Stimulated activated CD8-positive, alpha-beta memory T cell treated with anti-CD3 and anti-CD28 coated beads, Interleukin-4, amount 100 ng/mL, for 4 hours (primary cell): Measurements from ENCODE around the gene RPL10.
"Not testable (repeated sequence)": the region's sequence is repeated elsewhere in the genome, so short reads cannot be mapped to it uniquely, and the experiment has no call there.

Experiments
- DNase-seq, 2 donors: peaks; one replicate each; pipeline ENCODE4 v3.0.0-alpha.2; 2020; ENCODE audit warnings: low read depth in 2 of 2, low spot score in 1 of 2

Gene RPL10

DNA sequence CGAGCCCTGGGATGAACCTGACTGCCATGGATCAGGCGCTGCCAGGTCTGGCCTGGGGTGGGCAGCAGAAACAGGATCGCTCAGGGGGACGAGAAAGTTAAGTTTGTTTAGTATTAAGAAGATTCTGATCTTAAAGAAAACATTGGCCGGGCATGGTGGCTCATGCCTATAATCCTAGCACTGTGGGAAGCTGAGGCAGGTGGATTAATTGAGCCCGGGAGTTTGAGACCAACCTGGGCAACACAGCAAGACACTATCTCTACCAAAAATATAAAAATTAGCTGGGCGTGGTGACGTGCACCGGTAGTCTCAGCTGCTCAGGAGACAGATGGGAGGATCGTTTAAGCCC is 23.0 kb upstream of the RPL10 start:
- no peak for DNase-seq

DNA sequence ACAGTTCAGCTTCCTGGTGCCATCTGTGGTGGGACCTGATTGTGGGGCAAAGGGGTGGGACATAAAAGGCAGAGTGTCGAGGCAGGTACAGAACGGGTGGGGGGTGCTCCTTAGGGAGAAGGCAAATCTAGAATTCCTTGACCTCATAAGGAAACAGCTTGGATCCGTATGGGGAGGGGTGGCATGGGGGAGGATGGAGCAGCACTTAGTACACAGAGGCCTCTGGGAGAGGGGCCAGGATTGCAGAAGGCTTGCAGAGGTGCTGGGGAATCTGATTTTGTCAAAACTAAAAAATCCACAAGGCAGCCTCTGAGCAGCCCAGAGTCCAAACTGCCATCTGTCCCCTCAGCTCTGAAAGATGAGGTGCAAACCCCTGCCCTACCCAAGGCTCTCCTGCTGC is 21.4 kb upstream of the RPL10 start:
- DNase-seq, result no peak

DNA sequence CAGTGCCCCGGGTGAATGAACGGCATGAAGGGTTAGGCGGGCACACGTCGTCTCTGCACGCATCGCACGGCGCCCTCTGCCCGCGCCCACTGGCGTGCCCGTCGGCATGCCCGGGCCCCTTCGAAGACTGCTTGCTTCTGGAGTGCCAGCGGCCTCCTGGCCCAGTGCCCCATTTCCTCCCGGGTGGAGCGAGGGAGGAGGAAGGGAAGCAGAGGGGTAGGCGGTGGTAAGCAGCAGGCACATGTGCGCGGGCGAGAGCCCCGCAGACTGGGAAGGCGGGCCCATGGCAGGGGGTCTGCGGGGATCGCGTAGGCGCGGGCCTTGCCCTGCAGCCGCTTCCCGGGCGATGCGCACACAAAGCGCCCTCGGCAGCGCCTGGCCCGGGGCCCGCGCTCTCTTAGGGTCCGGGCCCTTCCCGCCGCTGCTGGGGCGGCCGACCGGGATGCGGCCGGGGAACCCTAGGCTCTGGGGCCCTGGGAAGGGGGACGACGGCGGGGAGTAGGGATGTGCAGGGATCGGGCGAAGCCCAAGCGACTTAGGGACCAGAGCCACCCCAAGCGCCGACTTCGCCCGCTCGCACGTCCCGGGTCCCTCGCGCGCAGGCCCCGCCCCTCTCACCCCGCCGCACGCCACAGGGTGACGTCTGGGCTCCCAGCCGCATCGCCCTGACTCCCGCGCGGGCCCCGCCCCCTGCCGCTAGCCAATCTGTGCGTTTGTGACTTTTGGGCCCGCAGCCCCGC is 19.9 kb upstream of the RPL10 start:
- DNase-seq, result no peak

DNA sequence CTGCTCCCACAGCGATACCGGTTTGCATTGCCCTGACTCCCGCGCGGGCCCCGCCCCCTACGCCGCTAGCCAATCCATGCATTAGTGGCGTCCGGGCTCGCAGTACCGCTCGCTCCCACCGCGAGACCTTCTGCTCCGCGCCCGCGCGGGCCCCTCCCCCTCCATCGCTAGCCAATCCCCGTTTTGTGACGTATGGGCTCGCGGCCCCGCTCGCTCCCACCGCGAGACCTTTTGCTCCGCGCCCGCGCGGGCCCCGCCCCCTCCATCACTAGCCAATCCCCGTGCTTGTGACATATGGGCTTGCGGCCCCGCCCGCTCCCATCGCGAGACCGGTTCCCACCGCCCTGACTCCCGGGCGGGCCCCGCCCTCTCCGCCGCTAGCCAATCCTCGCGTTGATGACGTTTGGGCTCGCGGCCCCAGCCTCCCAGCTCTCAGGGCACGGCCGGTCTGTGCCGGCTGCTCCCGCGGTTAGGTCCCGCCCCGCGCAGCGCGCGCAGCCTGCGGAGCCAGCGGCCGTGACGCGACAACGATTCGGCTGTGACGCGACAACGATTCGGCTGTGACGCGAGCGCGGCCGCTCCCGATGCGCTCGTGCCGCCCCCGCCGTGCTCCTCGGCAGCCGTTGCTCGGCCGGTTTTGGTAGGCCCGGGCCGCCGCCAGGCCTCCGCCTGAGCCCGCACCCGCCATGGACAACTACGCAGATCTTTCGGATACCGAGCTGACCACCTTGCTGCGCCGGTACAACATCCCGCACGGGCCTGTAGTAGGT is 19.2 kb upstream of the RPL10 start, which contains the start of gene EMD:
EMD (plus strand) TSS at position 497 of the 770 bp plus-strand sequence; CDS start at position 687, 190 bp downstream.
- DNase-seq, result peak; percentile 82 to 95

DNA sequence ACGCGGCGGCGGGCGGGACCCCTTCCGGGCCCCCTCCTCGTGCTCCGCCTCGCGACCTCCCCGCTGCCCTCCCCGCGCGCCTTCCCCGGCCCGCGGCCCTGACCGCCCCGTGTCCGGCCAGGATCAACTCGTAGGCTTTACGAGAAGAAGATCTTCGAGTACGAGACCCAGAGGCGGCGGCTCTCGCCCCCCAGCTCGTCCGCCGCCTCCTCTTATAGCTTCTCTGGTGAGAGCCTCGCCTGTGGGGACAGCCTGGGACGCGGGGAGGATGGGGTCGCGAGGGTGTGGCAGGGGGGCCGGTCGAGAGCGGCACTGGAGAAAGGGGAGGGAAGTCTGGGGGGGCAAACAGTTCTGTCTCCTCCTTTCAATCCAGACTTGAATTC is 18.6 kb upstream of the RPL10 start:
- no peak for DNase-seq

DNA sequence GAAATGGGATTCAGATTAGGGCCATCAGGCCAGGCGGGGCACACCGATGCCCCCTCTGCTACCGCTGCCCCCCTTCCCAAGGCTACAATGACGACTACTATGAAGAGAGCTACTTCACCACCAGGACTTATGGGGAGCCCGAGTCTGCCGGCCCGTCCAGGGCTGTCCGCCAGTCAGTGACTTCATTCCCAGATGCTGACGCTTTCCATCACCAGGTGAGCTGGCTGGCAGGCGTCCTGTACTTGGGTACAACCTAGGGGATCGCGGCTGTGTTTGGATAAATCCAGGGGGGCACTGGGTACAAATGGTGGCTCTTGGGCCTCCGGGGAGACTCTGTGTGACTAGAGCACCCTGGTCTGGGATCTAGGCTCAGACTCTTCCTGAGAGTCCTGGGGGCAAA is 18.0 kb upstream of the RPL10 start:
- no peak for DNase-seq

DNA sequence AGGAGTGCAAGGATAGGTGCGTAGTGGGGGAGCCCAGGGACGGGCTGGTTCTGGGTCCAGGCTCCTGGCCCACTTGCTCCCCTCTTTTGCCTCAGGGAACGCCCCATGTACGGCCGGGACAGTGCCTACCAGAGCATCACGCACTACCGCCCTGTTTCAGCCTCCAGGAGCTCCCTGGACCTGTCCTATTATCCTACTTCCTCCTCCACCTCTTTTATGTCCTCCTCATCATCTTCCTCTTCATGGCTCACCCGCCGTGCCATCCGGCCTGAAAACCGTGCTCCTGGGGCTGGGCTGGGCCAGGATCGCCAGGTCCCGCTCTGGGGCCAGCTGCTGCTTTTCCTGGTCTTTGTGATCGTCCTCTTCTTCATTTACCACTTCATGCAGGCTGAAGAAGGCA is 17.4 kb upstream of the RPL10 start:
- DNase-seq, result no peak

DNA sequence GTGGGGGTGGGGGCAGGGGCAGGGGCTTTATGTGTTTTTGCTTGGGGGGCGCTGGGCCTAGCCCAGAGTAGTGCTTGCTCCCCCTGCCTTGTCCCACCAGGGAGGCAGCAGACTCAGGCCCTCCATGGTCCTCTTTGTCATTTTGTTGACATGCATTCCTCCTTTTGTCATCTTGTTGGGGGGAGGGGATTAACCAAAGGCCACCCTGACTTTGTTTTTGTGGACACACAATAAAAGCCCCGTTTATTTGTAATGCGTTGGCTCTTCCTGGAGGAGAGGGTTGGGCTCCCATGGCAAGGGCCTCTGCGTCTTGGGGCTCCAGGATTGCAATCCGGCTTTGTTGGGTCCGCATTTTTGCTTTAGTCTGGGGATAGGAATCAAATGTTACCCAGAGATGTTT is 16.9 kb upstream of the RPL10 start:
- DNase-seq, result no peak

DNA sequence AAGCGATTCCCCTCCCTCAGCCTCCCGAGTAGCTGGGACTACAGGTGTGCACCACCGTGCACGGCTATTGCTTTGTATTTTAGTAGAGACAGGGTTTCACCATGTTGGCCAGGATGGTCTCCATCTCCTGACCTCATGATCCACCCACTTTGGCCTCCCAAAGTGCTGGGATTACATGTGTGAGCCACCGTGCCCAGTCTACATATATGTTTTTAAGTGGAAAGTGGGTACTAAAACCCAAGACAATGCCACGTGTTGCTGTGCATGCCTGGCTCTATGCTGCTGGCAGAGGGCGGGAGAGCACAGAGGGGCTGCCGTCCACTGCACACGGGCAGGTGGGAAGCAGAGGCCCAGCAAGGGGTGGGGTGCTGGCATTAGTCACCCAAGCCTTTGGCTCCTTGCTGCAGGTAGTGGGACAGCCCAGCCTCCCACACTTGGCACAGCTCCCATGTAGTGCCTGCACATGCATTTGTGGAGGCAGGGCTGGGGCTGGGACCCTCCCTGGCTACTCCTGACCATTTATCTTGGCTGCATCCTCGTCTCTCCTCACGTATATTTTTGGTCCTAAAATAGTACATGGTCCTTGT is 15.6 kb upstream of the RPL10 start:
- no peak for DNase-seq

DNA sequence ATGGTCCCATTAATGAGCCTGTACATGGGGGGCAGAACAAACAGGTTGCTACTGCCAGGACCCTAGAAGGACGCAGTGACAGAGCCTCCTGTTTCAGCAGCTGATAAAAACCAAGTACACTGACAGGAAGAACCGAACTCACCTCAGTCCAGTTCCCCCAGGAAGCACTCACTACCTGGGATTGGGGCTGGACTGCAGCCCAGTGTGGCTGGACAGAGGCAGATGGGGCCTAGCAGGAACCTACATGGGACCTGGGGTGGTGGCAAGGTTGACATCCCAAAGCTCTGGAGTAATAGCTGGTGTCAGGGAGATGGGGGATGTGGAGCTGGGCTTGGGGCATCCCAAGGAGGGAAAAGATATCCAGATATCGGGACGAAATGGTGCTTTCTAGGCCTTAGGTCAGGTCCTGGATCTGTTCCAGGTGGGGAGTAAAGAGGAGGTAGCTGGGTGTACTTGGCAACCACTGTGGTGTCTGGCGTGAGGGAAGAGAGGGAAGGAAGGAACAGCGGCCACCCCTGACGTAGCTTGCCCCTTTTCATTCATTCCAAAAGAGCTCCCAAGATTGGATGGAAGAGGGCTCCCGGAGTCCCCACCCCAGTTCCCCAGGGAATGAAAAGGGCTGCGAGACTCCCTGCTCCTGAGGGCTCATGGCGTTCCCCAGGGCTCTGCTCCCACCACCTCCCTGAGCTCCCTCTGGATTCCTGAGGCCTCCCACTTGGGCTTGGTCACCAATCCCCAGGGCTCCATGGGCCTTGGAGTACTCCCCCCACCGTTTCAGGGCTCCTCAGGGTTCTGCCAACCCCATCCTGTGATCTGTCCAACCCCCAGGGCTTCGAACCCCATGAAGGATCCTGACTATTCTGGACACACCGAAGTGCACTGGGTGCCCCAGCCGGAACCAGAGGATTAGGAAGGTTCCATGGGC is 14.6 kb upstream of the RPL10 start:
- DNase-seq, result no peak

DNA sequence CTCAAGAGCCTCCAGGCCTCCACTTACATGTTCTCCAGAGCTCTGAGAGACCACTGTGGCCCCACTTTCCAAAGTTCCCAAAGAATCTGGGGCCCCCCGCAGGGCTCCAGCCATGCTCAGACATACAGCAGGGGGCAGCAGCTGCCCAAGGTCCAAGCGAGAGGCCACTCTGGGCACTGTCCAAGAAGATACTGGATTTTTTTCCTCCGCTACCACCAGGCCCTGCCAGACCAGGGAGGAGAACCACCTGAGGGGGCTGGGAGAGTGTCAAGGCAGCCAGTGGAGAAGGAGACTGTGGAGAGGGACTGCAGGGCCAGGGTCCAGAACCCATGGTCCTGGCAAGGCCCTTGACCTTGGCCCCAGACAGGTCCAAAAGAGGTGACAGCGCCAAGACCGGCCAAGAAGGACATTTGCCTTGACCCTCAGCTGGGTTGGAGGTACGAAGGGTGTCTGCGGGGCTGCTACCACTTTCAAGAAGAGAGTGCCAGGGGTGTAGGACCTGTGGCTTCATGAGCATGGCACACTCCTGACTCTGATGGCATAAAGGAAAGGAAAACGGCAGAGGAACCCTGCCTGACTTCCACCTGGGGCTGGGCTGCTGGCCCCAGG is 13.8 kb upstream of the RPL10 start:
- no peak for DNase-seq

DNA sequence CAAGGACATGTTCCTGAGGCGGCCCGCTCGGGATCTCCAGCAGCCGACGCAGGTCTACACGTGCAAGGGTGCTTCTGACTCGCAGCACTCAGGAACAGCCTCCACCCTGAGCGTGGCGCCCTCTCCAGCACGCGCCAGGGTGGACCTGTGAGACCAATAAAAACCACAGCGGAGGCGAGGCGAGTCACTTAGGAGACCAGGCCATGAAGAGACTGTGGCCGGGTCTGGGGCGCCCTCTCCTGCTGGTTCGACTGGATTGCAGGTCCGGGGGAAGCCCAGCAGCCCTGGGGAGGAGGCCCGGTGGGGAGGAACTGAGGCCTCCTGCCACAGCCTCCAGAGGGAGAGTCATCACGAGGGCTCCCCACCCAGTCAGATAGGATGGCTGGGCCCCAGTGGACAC is 10.1 kb upstream of the RPL10 start:
- not testable (repeated sequence) for DNase-seq

DNA sequence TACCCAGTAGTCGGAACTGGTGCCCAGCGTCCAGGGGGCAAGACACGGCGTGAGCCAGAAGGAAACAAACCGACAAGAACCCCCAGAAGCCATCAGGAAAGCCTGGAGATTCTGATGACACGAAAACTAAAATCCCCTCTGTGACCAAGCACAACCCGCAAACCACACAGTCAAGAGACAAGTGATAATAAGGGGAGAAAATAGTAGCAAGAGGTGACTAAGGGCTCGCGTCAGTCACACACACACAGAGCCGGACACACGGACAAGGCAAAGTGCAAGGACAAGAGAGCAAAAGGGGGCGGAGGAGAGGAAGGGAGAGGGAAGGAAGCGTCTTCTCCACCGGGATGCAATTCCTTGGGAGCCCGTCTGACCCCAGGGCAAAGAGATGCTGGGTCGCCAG is 9.5 kb upstream of the RPL10 start:
- DNase-seq, result not testable (repeated sequence)

DNA sequence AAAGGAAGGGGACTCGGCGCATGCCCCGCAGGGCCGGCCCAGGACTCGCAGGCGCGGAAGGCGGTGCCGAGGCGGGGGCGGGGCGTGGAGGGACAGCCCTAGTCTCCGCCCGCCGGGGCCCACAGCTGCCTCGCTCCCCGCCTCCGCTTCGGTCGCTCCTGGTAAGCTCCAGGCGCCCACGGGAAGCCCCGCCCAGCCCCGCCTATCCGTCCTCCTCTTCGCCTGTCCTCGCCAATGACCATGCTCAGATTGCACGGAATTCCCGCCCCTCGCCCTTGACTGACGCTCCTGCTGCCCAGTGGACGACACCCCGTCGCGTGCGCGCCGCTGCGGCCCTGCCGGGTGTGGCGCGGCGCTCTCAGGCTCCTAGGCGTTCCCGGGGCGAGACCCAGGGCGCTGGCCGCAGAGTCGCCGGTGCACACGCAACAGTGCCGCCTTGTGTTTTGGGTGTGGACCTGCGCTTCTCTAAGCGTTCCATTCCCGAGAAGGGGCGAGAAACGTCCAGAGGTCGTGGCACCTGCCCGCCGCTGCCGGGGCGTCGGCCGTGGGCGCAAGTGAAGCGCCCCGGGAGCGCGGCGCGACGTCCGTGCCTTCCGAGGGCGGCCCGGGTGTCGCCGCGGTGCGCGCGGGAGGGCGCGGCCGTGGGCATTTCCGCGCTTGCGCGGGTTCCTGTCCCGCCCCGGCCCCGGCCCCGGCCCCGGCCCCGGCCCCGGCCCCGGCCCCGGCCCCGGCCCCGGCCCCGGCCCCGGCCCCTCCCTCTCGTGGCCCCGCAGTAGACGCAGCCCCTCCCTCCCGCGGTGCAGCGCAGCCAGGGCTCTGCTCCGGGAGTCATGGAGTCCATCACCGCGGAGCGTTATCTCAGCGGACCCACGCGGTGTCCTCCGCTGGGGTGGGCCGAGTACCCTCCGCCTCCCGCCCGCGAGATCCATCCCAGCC is 8.1 kb upstream of the RPL10 start:
- DNase-seq, result not testable (repeated sequence)

DNA sequence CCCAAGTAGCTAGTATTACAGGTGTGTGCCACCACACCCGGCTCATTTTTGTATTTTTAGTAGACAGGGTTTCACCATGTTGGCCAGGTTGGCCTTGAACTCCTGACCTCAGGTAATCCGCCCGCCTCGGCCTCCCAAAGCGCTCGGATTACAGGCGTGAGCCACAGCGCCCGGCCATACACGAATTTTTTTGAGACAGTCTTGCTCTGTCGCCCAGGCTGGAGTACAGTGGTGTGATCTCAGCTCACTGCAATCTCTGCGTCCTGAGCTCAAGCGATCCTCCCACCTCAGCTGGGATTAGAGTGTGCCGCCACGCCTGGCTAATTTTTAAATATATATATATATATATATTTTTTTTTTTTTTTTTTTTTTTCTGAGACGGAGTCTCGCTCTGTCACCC is 1.8 kb upstream of the RPL10 start:
- not testable (repeated sequence) for DNase-seq

DNA sequence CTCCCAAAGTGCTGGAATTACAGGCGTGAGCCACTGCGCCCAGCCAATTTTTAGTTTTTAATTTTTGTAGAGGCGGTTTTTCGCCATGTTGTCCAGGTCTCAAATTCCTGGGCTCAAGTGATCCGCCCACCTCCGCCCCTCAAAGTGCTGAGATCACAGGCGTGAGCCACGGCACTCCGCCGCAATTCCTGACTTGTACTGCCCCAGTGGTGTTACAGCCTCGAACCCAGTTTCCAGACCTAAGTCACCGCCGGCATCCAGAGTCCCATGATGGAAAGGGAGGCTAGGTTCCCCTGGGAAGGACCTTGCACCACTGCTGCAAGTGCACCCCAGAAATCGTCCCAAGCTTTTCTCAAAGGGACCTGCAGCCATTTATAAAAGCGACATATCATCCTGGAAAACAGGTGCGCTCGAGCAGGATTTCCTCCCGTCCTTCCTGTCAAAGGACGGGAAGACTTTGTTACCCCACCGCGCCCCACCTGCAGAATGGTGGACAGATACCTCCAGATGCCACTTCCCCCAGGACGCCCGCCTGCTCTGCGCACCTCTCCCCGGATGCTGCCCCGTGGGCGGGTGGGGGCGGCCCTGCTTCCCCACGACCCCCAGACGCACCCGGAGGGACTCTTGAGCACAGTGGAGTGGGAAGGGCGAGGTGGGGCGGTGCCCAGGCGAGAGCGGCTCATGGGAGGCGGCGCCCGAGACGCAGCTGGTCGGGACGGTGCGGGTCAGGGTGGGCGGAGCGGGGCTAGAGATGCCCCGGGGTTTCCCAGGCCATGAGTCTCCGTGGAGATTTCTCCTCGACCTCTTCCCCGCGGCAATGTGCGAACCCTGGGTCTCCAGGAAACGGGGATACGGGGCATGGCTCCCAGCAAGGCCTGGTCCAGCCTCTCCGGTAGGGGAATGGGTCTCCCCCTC is 947 bp upstream of the RPL10 start:
- DNase-seq, result peak in 1 of 2 donors; percentile 46

DNA sequence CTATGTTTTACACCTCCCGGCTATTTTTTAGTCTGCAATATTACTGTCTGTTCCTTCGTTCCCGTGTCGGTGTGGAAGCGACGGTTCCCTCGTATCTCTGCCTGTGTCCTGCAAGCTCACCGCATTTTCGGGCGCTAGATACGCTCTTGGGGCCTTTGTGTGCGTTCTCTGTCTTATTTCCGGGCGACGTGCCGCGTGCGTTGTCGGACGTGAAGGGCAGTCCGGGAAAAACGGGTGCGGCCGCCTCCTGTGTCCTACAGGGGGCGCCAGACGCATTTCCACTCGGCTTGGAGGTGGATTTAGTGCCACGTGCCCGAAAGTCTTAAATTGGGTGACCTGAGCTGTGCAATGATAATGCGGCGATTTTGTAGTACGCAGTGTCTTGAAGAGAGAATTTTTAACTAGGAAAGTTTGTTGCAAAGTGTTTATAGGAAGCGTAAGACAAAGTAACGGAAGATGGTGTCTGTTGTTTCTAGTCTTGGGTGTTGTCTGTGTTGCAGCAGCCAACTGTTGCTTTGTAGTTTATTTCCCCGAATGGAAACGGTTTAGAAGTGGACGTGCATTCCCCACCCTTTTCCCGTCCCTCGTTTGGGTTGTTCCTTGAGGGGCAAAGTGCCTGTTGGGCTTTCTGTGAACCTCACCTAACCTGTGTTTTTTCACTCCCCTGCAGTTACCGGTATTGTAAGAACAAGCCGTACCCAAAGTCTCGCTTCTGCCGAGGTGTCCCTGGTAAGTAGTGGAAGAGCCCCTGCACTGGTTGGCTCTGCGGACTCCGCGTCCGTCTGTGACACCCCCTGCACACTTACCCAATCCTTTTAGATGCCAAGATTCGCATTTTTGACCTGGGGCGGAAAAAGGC is 720 bp downstream of the RPL10 start:
- peak; percentile 60 to 64 for DNase-seq
